Erythroblast (primary cell): Measurements from ENCODE around the gene ZC3H14.

Source experiments
- GATA1 ChIP-seq: IDR thresholded peaks from 2 replicates; pipeline ENCODE4 v1.6.1; 2011; ENCODE audit warnings: low read depth, mild to moderate bottlenecking, control low read depth, low read length, moderate library complexity
- POLR2A ChIP-seq: IDR thresholded peaks from 2 replicates; pipeline ENCODE4 v1.6.1; 2011; ENCODE audit warnings: mild to moderate bottlenecking, low read length

DNA sequence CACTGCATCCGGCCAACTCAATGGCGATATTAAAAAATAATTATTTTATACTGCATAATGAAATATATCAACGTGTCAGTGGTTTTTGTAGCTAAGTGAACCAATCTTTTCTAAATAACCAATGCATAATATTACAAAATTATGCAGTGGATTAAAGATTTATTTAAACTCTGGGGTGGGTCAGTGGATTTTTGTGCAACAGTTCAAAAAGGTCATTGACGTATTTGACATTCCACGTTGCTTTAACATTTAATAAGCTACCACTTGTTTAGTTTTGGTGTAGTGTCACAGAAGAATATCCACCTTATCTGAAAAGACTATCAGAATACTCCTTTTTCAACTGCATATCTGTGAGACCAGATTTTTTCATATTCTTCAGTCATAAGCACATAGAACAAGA lies 2.6 kb downstream of the ZC3H14 start:
- no peak for TF ChIP-seq POLR2A
- TF ChIP-seq GATA1: no peak
